ENCODE results near the gene GPR55.

Gene GPR55

DNA sequence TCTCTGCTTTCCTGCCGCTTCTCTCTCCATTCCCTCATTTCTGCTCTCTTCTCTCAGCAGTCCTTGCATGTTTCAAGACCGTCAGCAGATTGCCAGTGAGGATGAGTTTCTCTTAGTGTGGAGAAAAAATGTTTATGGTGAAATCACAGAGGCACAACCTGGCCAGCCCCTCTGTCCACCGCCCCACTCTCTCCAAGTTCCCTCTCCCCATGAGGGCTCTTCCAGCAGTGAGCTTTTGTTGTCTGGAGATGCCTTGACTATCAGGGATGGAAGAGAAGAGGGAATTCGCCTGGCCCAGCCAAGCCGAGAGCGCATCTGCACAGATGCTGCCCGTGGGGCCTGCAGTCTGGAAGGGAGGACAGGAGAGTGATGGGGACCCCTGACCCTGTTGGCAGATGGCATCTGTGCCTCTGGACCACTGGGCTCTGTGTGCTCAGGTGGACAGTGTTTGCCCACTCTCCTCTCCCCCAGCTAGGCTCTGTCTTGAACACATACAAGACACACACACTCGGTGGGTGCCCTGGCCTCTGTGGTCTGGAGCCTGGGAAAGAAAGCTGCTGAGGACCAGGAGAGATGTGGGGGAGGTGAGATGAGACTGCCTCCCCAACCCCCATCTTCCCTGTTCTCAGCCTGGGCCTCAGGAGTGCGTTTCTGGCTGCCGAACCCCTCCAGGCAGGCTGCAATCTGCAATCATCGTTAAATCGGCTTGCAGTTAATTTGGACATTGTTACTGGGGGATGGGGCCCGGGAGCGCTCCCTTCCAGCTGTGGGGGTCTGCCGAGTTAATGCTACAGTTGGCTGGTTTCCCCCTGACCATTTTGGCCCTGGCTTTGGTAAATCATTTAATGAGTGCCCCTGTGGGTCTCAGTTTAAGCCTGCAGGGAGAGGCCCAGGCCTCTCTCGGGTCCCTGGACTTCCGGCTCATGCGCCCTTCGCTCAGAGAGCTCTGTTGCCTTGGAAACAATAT, 55.8 kb downstream of the GPR55 start:
- DNase-seq (ENCODE audit: low read depth in 2 of 2, low spot score in 1 of 2), result no peak

DNA sequence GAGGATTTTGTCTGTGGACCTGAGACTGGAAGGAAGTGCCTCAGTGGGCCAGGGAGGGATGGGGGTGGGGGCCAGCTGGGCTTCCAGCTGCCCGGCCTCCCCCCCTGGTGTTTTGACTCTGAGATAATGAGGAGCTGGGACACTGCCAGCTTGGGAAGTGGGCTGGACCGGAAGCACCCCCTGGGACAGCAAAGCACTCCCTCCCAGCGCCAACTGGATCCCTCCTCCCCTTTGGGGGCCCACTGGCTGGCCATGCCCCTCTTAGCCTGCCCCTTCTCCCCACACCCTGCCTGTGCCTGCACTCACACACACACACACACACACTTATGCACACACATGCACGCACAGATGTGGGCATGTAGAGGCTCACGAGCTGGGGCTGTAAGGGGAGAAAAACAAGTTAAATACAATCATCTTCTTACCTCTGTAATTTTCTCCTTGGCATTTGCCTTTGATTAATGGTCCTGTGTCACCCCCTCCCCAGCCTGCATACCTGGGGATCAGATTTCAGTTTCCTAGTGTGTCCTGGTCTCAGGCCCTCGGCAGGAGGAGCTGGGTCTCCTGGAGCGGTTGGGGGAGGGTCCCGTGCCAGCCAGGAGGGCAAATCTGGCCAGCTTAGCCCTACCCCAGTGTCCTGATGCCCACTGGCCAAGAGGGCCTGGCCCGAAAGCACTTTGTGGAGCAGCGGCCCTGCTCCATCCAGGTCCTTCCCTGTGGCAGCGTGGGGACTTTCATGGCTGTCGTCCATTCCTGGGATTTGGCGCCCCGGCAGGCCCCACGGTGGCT, 56.7 kb downstream of the GPR55 start:
- no peak for DNase-seq (ENCODE audit: low read depth in 2 of 2, low spot score in 1 of 2)

DNA sequence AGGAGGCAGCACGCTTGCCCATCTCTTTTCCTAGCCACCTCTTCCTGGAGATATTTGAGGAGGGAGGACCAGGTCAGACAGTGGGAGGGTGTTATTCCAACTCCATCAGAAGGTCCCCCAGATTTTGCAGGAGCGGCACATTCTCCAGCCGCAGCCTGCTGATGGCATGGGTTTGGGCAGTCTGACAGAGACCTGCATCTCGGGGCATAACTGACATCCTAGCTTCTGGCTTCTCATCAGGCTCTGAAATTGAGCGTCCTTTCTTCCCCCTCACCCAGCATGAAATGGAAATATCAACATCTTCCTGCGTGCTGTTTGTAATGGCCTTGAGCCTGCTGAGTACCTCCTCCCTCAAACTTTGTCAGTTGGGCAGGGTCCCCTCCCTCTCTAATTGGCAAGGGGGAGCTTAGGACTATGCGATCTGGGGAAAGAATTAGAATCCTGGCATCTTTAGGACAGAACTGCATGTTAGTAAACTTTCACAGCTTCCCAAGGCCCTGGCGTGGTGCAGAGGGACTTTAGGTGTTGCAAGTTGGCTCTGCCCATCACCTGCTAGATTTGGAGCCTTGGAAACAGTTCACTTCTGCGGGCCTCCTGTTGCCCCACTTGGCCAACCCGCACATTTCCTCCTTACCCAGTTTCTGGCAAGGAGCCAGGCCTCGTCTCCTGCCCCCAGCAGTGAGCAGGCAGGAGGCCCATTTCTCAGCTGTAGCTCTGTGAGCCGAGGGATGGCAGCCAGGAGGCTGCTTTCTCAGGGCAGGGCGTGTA, 58.1 kb downstream of the GPR55 start:
- peak; percentile 20 to 40 for DNase-seq (ENCODE audit: low read depth in 2 of 2, low spot score in 1 of 2)

GRCh38 chr2:230865766-230866755, 59.0 kb downstream of the GPR55 start:
- DNase-seq (ENCODE audit: low read depth in 2 of 2, low spot score in 1 of 2), result no peak

GRCh38 chr2:230865307-230865765, 59.7 kb downstream of the GPR55 start:
- DNase-seq (ENCODE audit: low read depth in 2 of 2, low spot score in 1 of 2), result no peak

DNA sequence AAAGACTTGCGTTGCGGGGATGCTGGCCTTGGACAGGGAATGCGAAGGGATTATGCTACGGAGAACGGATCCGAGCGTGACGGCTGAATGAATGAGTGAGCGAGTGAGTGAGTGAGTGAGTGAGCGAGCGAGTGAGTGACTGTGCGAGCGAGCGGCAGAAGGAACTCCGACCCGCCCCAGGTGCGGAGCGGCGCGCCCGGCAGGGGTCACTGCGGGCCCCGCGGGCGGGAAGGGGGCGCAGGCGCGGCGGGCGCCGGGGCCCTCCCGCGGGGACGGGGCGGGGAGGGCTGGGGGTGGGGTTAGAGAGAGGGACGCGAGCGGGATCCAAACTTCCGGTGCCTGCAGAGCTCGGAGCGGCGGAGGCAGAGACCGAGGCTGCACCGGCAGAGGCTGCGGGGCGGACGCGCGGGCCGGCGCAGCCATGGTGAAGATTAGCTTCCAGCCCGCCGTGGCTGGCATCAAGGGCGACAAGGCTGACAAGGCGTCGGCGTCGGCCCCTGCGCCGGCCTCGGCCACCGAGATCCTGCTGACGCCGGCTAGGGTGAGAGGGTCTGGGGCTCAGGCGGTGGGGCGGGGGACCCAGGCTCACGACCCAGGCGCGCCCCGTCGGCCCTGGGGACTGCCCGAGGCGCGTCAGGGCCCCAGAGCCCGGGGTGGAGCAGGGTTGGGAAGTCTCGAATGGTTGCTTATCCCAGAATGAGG, 60.3 kb downstream of the GPR55 start, which contains the start of gene ITM2C:
ITM2C (plus strand) TSS at position 338 of the 702 bp plus-strand sequence; CDS start at position 422, 84 bp downstream.
- peak; percentile 34 to 44 for DNase-seq (ENCODE audit: low read depth in 2 of 2, low spot score in 1 of 2)

- no peak for DNase-seq (ENCODE audit: low read depth in 2 of 2, low spot score in 1 of 2)
Measured at GRCh38 chr2:230864122-230864604, 60.9 kb downstream of the GPR55 start.

DNA sequence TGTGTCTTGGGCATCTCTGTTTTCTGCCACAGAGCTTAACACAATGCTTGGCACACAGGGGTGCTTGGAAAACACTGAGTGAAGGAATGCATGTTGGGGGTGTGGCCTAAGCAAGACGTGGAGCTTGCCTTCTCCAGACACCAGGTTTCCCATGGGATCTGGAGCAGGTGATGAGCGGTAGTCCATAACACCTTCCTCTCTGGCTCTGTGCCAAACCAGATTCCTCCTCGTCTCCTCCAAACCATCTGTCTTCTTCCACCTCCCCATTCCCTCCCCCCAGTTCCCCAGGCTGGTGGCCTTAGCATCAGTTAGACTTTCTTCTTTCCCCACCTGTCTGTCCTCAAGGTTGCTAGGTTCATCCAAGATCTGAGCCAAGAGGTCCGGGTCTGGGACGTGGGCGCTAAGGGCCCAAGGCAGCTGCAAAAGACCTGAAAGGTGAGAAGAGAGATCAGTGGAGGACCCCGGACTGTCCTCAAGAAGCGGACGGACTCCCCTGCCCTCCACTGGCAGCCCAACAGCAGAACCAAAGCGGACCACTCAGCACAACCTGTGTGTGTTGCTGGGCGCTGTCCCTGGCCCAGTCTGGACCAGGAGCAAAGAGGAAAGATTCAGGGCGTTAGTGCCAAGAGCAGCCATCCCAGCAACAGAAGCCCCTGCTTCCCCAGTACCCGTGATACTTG, 61.5 kb downstream of the GPR55 start:
- DNase-seq (ENCODE audit: low read depth in 2 of 2, low spot score in 1 of 2), result no peak

DNA sequence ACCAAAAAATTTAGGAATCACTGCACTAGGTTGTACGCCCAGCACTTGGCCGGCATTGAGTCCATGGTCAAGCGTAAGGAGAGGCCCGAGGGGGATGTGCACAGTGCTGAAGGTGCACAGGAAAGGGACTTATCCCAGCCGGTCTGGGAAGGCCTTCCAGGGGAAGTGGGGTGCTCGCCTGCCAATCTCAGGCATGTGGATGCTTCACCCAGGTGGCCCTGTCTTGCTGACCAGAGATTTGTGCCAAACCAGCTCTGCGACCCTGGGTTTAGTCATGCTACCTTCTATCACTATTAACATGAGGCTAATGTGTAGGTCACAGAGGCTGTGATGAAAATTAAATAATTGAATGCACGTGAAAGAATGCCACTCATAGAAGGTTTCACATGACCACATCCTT, 62.0 kb downstream of the GPR55 start:
- no peak for DNase-seq (ENCODE audit: low read depth in 2 of 2, low spot score in 1 of 2)

- no peak for DNase-seq (ENCODE audit: low read depth in 2 of 2, low spot score in 1 of 2)
Measured at GRCh38 chr2:230862292-230862691, 62.8 kb downstream of the GPR55 start.

DNA sequence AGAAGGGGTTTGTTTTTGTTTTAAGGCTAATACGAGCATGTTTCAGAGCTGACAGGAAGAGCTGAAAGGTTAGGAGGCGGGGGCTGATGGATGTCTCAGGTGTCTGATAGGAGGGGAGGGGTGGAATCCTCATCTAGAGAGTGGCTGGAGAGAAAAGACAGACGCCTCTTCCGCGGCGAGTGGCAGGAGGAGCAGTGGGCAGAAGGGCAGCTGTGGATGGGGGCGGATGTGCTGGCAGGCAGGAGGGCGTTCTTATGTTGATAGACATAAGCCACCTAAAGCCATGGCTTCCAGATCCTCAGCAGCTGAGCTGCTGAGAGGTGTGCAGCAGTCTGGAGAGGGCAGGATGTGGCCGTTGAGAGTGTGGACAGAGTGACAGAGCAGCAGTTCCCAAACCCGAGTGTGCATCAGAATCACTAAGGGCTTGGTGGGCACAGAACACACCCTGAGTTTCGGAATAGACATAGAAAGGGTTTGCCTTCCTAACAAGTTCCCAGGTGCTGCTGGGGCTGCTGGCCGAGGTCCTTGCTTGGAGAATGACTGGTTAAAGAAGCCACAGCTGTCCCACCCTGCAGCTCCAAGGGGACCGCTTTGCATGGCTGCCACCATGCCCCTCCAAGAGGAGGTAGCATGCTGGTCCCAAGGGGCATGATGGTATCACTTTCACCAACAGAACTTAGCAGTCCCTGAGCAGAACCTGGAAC, 63.3 kb downstream of the GPR55 start:
- no peak for DNase-seq (ENCODE audit: low read depth in 2 of 2, low spot score in 1 of 2)

Data from stimulated activated CD8-positive, alpha-beta memory T cell treated with anti-CD3 and anti-CD28 coated beads, Interleukin-4, amount 100 ng/mL, for 4 hours (primary cell).